AG09319 (cell line): ENCODE measurements around the gene RASSF8.

Experiments
- DNase-seq: peaks from one replicate; pipeline ENCODE4 v3.0.0-alpha.2; 2010; ENCODE audit warnings: low read depth; ENCODE audit errors: extremely low read depth
- CTCF ChIP-seq: IDR thresholded peaks from 2 replicates; pipeline ENCODE4 v1.5.1; 2011; ENCODE audit warnings: low read depth, mild to moderate bottlenecking, inconsistent platforms, low read length, moderate library complexity

RASSF8 gene

GRCh38 chr12:26100666-26101349 is 142.3 kb downstream of the RASSF8 start:
- no peak for TF ChIP-seq CTCF
- DNase-seq: no peak

GRCh38 chr12:26101350-26101734 is 142.9 kb downstream of the RASSF8 start:
- DNase-seq: no peak
- no peak for TF ChIP-seq CTCF

- no peak for DNase-seq
- TF ChIP-seq CTCF: no peak
Measured at GRCh38 chr12:26101763-26102162, 143.3 kb downstream of the RASSF8 start.

GRCh38 chr12:26102953-26103352 is 144.5 kb downstream of the RASSF8 start:
- no peak for TF ChIP-seq CTCF
- no peak for DNase-seq

GRCh38 chr12:26106347-26106746 is 147.9 kb downstream of the RASSF8 start:
- DNase-seq: no peak
- no peak for TF ChIP-seq CTCF

GRCh38 chr12:26108915-26109314 is 150.4 kb downstream of the RASSF8 start:
- TF ChIP-seq CTCF: no peak
- DNase-seq: no peak

GRCh38 chr12:26109343-26109881 is 150.9 kb downstream of the RASSF8 start:
- peak; percentile 50 for DNase-seq
- no peak for TF ChIP-seq CTCF
